OCI-LY7 (cell line): ENCODE measurements around the gene NFATC1. TPM values are rescaled to one million over a fixed set of nuclear protein-coding genes. Genes with fewer than 3 reads are reported as not detected.

ENCODE experiments used
- BruUV-seq: library from RNA; stranded (reverse); fragments of 400-500 nt; replicated peaks from 2 replicates; lab custom pipeline; 2021; lab: Mats Ljungman, UMichigan
- CTCF ChIA-PET: fragments of 300-600 bp; sonication (Branson Sonifier 250); formaldehyde crosslinking; loops from one replicate; lab custom pipeline; 2022; ENCODE audit warnings: antibody characterized with exemption; ENCODE audit not compliant: unreplicated experiment; lab: Charles Lee
- POLR2A ChIA-PET: fragments of 300-600 bp; sonication (Branson Sonifier 250); formaldehyde crosslinking; loops from one replicate; lab custom pipeline; 2022; ENCODE audit warnings: antibody characterized with exemption; lab: Charles Lee
- DNase-seq: peaks from one replicate; pipeline ENCODE4 v3.0.0-alpha.2; 2015; ENCODE audit warnings: low spot score
- H2AFZ ChIP-seq: fragments of 200-600 bp; sonication (generic), shearing (Covaris generic); 2 replicates; pipeline ENCODE4 v1.6.1; 2014; ENCODE audit warnings: mild to moderate bottlenecking, antibody characterized with exemption, low read length, moderate library complexity
- H3K27ac ChIP-seq: fragments of 200-600 bp; sonication (generic); 2 replicates; pipeline ENCODE4 v1.5.1; 2014; ENCODE audit warnings: mixed run types, low read depth, mild to moderate bottlenecking, moderate library complexity, low read length, inconsistent platforms; ENCODE audit not compliant: poor library complexity, severe bottlenecking
- H3K36me3 ChIP-seq: fragments of 200-600 bp; sonication (generic); 2 replicates; pipeline ENCODE4 v1.6.1; 2014; ENCODE audit warnings: mild to moderate bottlenecking, antibody characterized with exemption, low read length, moderate library complexity, mixed read lengths; ENCODE audit not compliant: insufficient read depth
- H3K4me1 ChIP-seq: fragments of 200-600 bp; sonication (generic); 2 replicates; pipeline ENCODE4 v1.5.1; 2014; ENCODE audit warnings: mild to moderate bottlenecking, low read length; ENCODE audit not compliant: insufficient read depth, poor library complexity, severe bottlenecking
- H3K4me2 ChIP-seq: fragments of 200-600 bp; sonication (generic); 2 replicates; pipeline ENCODE4 v1.6.1; 2014; ENCODE audit warnings: mild to moderate bottlenecking, low read length
- H3K4me3 ChIP-seq: fragments of 200-600 bp; sonication (generic); 2 replicates; pipeline ENCODE4 v1.5.1; 2014; ENCODE audit warnings: mild to moderate bottlenecking, low read depth, low read length; ENCODE audit not compliant: poor library complexity, severe bottlenecking
- H3K79me2 ChIP-seq: fragments of 200-600 bp; sonication (generic); 2 replicates; pipeline ENCODE4 v1.6.1; 2016; ENCODE audit warnings: low read depth, mild to moderate bottlenecking, low read length, moderate library complexity, mixed read lengths; ENCODE audit not compliant: insufficient read depth
- H3K9me2 ChIP-seq: fragments of 200-600 bp; sonication (generic); 2 replicates; pipeline ENCODE4 v1.6.1; 2016; ENCODE audit warnings: mild to moderate bottlenecking, low read length, mixed read lengths; ENCODE audit not compliant: insufficient read depth
- H3K9me3 ChIP-seq: fragments of 200-600 bp; sonication (generic); 2 replicates; pipeline ENCODE4 v1.6.1; 2014; ENCODE audit warnings: mild to moderate bottlenecking, mixed run types, low read length, mixed read lengths
- H4K20me1 ChIP-seq: fragments of 200-600 bp; sonication (generic); 2 replicates; pipeline ENCODE4 v1.6.1; 2014; ENCODE audit warnings: mild to moderate bottlenecking, antibody characterized with exemption, low read length, moderate library complexity, mixed read lengths; ENCODE audit not compliant: insufficient read depth
- EZH2phosphoT487 ChIP-seq: fragments of 200-600 bp; sonication (generic); IDR thresholded peaks from 2 replicates; pipeline ENCODE4 v1.6.1; 2018; ENCODE audit warnings: low read depth, borderline replicate concordance, mild to moderate bottlenecking, mixed run types, antibody characterized with exemption, low read length, moderate library complexity, mixed read lengths
- intact Hi-C: fragments of 100-400 bp; cut with micrococcal nuclease; formaldehyde crosslinking; loops from one replicate; pipeline ENCODE4 v1.10.0; 2022; ENCODE audit not compliant: unreplicated experiment
- total RNA-seq, 2 experiments: library from RNA; depleted of rRNA in 1 of 2; stranded (reverse); fragments of >200 nt in 1 of 2; shearing (Covaris generic) in 1 of 2; gene quantifications; 2 replicates each; pipeline ENCODE4 v1.2.3, GENCODE V29; 2014 to 2022
- TF ChIP-seq, protein P1 (sequence below): fragments of 200-600 bp; sonication (generic); conservative IDR thresholded peaks from 2 replicates; pipeline ENCODE4 v1.5.1; 2014; ENCODE audit warnings: mild to moderate bottlenecking, antibody characterized with exemption, low read length, moderate library complexity, mixed read lengths

Gene NFATC1
- total RNA-seq, 2 experiments from 2014 or later: 23.6 to 50.4 TPM

DNA sequence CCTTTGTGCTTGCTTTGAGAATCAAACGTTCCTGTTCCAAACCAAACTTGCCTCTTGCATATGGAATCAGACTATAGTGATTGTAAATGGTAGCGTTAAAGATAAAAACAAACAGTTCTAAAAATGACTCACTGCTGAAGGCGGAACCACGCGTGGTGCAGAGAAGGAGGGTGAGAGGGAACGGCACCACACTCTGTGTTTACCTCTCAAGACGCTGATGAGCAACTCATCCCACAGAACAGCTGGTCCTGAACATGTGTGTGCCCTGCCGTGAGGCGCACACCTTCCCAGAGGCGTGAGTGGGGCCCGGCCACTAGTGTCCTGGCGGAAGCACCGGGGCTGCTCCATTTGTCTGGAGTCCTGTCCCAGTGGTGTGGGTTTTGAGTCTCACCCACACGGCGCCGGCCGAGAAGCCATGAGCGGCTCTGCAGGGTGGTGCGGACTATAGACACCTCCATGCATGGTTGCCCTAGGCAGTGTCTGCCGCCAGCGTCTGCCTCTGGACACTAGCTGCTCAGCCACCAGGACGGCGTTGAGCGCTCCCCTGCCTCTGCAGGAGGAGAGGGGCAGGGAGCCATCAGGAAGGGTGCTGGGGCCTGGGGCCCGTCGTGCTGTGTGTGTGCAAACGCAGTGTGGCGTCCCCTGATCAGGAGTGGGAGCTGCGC, 52.1 kb downstream of the NFATC1 start:
- no TSS peak for BruUV-seq
- TF ChIP-seq EZH2phosphoT487: no peak
- TF ChIP-seq, protein P1, sequence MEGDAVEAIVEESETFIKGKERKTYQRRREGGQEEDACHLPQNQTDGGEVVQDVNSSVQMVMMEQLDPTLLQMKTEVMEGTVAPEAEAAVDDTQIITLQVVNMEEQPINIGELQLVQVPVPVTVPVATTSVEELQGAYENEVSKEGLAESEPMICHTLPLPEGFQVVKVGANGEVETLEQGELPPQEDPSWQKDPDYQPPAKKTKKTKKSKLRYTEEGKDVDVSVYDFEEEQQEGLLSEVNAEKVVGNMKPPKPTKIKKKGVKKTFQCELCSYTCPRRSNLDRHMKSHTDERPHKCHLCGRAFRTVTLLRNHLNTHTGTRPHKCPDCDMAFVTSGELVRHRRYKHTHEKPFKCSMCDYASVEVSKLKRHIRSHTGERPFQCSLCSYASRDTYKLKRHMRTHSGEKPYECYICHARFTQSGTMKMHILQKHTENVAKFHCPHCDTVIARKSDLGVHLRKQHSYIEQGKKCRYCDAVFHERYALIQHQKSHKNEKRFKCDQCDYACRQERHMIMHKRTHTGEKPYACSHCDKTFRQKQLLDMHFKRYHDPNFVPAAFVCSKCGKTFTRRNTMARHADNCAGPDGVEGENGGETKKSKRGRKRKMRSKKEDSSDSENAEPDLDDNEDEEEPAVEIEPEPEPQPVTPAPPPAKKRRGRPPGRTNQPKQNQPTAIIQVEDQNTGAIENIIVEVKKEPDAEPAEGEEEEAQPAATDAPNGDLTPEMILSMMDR: no peak
- Histone ChIP-seq H3K9me3 (no peaks in the 10 kb centered on the region), H2AFZ (no peak overlapping the region), H3K79me2 (no peaks in the 10 kb centered on the region), H3K4me3 (no peak overlapping the region), H3K4me2 (no peak overlapping the region), H3K4me1 (peaks cover 3% of the 10 kb centered on the region), H3K36me3 (peaks cover 20% of the 10 kb centered on the region), H3K9me2 (no peaks in the 10 kb centered on the region), H3K27ac (no peak overlapping the region), H4K20me1 (no peaks in the 10 kb centered on the region)
- DNase-seq: no peak
- ChIA-PET CTCF (no interaction called here), POLR2A (no interaction called here)
- intact Hi-C loops: no loop called here

DNA sequence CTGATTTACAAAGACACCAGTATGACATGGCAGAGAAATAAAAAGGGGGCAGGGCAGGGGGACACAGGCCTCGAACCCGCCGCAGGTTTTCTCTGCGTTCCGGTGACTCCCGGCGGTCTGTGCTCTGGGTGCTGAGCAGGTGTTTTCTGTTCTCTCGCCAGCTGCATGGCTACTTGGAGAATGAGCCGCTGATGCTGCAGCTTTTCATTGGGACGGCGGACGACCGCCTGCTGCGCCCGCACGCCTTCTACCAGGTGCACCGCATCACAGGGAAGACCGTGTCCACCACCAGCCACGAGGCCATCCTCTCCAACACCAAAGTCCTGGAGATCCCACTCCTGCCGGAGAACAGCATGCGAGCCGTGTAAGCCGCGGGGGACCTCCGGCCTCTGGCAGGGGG, 52.9 kb downstream of the NFATC1 start:
- no peak overlapping the region for H3K4me3 ChIP-seq
- ChIA-PET CTCF (no interaction called here), POLR2A (no interaction called here)
- no TSS peak for BruUV-seq
- no peak overlapping the region for H2AFZ ChIP-seq
- no peaks in the 10 kb centered on the region for H3K4me1 ChIP-seq
- no peaks in the 10 kb centered on the region for H4K20me1 ChIP-seq
- H3K36me3 ChIP-seq: peaks cover 26% of the 10 kb centered on the region
- H3K27ac ChIP-seq: no peak overlapping the region
- no peaks in the 10 kb centered on the region for H3K9me2 ChIP-seq
- TF ChIP-seq EZH2phosphoT487: no peak
- TF ChIP-seq, protein P1: no peak
- no peak for DNase-seq
- no peaks in the 10 kb centered on the region for H3K9me3 ChIP-seq
- intact Hi-C loops: no loop called here
- no peaks in the 10 kb centered on the region for H3K79me2 ChIP-seq
- no peak overlapping the region for H3K4me2 ChIP-seq

DNA sequence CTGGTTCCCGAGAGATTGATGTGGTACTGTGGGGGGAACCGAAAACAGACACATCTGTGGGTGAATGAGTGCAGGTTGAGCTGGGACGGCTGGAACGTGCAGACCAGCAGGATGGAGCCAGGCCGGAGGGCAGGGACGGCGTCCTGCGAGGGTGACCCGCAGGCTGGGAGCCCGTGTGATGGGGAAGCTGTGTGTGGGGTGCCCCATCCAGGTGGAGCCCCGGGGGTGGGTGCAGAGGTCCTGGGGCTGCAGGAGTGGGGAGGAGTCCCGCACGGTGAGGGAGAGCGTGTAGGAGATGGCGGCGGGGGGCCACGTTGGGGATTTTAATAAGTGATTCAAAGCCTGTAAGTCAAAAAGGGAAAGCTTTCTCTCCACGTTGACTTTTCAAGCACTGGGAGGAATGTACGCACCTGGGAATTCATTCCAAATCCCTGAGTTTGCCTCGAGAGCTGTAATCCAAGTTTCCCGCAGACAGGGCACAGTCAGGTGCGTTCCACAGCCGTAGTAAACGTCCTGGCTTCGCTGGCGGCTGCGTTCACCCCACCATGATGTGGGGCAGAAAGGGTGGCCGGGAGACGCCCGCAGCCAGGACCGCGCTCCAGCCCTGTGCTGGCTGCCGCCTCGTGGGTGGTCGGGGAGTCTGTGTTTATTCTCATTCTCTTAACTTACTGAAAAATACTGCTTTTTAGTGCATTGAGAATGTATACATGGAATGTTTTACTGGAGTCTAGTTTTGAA, 54.0 kb downstream of the NFATC1 start:
- Histone ChIP-seq H4K20me1 (no peaks in the 10 kb centered on the region), H3K9me3 (no peaks in the 10 kb centered on the region), H3K79me2 (no peaks in the 10 kb centered on the region), H3K4me3 (no peak overlapping the region), H2AFZ (no peak overlapping the region), H3K9me2 (no peaks in the 10 kb centered on the region), H3K4me2 (no peak overlapping the region), H3K36me3 (peaks cover 30% of the 10 kb centered on the region), H3K27ac (no peak overlapping the region), H3K4me1 (no peaks in the 10 kb centered on the region)
- TF ChIP-seq, protein P1: no peak
- TF ChIP-seq EZH2phosphoT487: no peak
- CTCF ChIA-PET: no interaction called here
- no peak for DNase-seq
- POLR2A ChIA-PET: no interaction called here
- BruUV-seq: no TSS peak
- intact Hi-C loops: no loop called here
